ENCODE data around the gene HOXA1. TPM values are rescaled to one million over a fixed set of nuclear protein-coding genes. Genes with fewer than 3 reads are reported as not detected.

The HOXA1 gene
- total RNA-seq, 1 experiment from 2014 or later = 1.4 TPM

- ChIA-PET POLR2A (ENCODE audit: unreplicated experiment) (interaction anchor here (0.6 to 0.7 kb wide), 3 partner anchors 9 to 26 kb away, joined by 3 to 5 read pairs (median 4); no protein-coding TSS in a partner anchor), CTCF (no interaction called here)
- DNase-seq (no peak), ATAC-seq (peak; percentile 65)
- H3K27me3 ChIP-seq (ENCODE audit: low read length) = no peaks in the 10 kb centered on the region
- no peaks in the 10 kb centered on the region; the same call in 1 of the 2 replicates for H3K36me3 ChIP-seq (ENCODE audit: low read depth, low read length)
- peaks cover 24% of the 10 kb centered on the region; the same call in 1 of the 2 replicates for H3K79me2 ChIP-seq (ENCODE audit: low read length)
- 0 out of 2 replicates have a peak overlapping the region, but pooled peaks have one; percentile 1 for H2AFZ ChIP-seq (ENCODE audit: low read length)
- TF ChIP-seq CTCF (conservative IDR thresholded peaks at IDR 0.05; ENCODE audit: low read depth, low read length) = no peak
- TF ChIP-seq EZH2phosphoT487 (IDR thresholded peaks at IDR 0.05; ENCODE audit: borderline replicate concordance, low read length) = no peak
- no peak for TF ChIP-seq EZH2 (IDR thresholded peaks at IDR 0.05; ENCODE audit: low read length, unreplicated experiment)
- H3K9me2 ChIP-seq (replicated peaks; ENCODE audit: low read length) = no peaks in the 10 kb centered on the region
- H4K20me1 ChIP-seq (ENCODE audit: low read length) = no peaks in the 10 kb centered on the region
- peak overlapping the region; percentile 51 for H3K9ac ChIP-seq (ENCODE audit: low read length)
- peak overlapping the region; percentile 45 for H3K4me3 ChIP-seq (ENCODE audit: low read length)
- peak overlapping the region; percentile 38 for H3K4me2 ChIP-seq (ENCODE audit: low read length)
- BruUV-seq (replicated peaks) = TSS peak; percentile 36
- H3K27ac ChIP-seq (ENCODE audit: low read length) = no peak overlapping the region
- intact Hi-C loops (cut with micrococcal nuclease) = no loop called here
- no peaks in the 10 kb centered on the region for H3F3A ChIP-seq (ENCODE audit: low read length, unreplicated experiment)
- H3K4me1 ChIP-seq (ENCODE audit: insufficient read depth, low read length) = no peaks in the 10 kb centered on the region
- no peaks in the 10 kb centered on the region for H3K9me3 ChIP-seq (ENCODE audit: low read length)
These were observed 26.5 kb upstream of the HOXA1 start for GRCh38 chr7:27122077-27122910.

GRCh38 chr7:27121684-27122076, 25.9 kb upstream of the HOXA1 start:
- no peaks in the 10 kb centered on the region for H3K27me3 ChIP-seq (ENCODE audit: low read length)
- POLR2A ChIA-PET (ENCODE audit: unreplicated experiment) = no interaction called here
- ATAC-seq (no peak), DNase-seq (no peak)
- no peak overlapping the region for H3K27ac ChIP-seq (ENCODE audit: low read length)
- no peaks in the 10 kb centered on the region for H4K20me1 ChIP-seq (ENCODE audit: low read length)
- H3K4me3 ChIP-seq (ENCODE audit: low read length) = peak overlapping the region; percentile 45
- no peak overlapping the region for H2AFZ ChIP-seq (ENCODE audit: low read length)
- peaks cover 30% of the 10 kb centered on the region for H3K79me2 ChIP-seq (ENCODE audit: low read length)
- H3K9ac ChIP-seq (ENCODE audit: low read length) = peak overlapping the region; percentile 51
- BruUV-seq (replicated peaks) = no TSS peak
- H3K4me1 ChIP-seq (ENCODE audit: insufficient read depth, low read length) = peaks cover 2% of the 10 kb centered on the region
- no peaks in the 10 kb centered on the region for H3F3A ChIP-seq (ENCODE audit: low read length, unreplicated experiment)
- no peaks in the 10 kb centered on the region for H3K9me2 ChIP-seq (replicated peaks; ENCODE audit: low read length)
- H3K4me2 ChIP-seq (ENCODE audit: low read length) = peak overlapping the region; percentile 38
- no peak for TF ChIP-seq CTCF (conservative IDR thresholded peaks at IDR 0.05; ENCODE audit: low read depth, low read length)
- no peak for TF ChIP-seq EZH2phosphoT487 (IDR thresholded peaks at IDR 0.05; ENCODE audit: borderline replicate concordance, low read length)
- TF ChIP-seq EZH2 (IDR thresholded peaks at IDR 0.05; ENCODE audit: low read length, unreplicated experiment) = no peak
- H3K9me3 ChIP-seq (ENCODE audit: low read length) = no peaks in the 10 kb centered on the region
- CTCF ChIA-PET = no interaction called here
- H3K36me3 ChIP-seq (ENCODE audit: low read depth, low read length) = no peaks in the 10 kb centered on the region; the same call in 1 of the 2 replicates
- intact Hi-C loops (cut with micrococcal nuclease) = no loop called here

GRCh38 chr7:27119412-27119911, 23.7 kb upstream of the HOXA1 start:
- DNase-seq = no peak
- H4K20me1 ChIP-seq (ENCODE audit: low read length) = no peaks in the 10 kb centered on the region
- no peak for TF ChIP-seq EZH2phosphoT487 (IDR thresholded peaks at IDR 0.05; ENCODE audit: borderline replicate concordance, low read length)
- TF ChIP-seq EZH2 (IDR thresholded peaks at IDR 0.05; ENCODE audit: low read length, unreplicated experiment) = no peak
- no peak for TF ChIP-seq CTCF (conservative IDR thresholded peaks at IDR 0.05; ENCODE audit: low read depth, low read length)
- no peak overlapping the region for H3K27ac ChIP-seq (ENCODE audit: low read length)
- peaks cover 3% of the 10 kb centered on the region for H3F3A ChIP-seq (ENCODE audit: low read length, unreplicated experiment)
- no peak overlapping the region for H2AFZ ChIP-seq (ENCODE audit: low read length)
- peaks cover 49% of the 10 kb centered on the region for H3K79me2 ChIP-seq (ENCODE audit: low read length)
- no peak overlapping the region for H3K9ac ChIP-seq (ENCODE audit: low read length)
- H3K9me2 ChIP-seq (replicated peaks; ENCODE audit: low read length) = no peaks in the 10 kb centered on the region
- no peak overlapping the region for H3K4me3 ChIP-seq (ENCODE audit: low read length)
- H3K27me3 ChIP-seq (ENCODE audit: low read length) = no peaks in the 10 kb centered on the region
- H3K9me3 ChIP-seq (ENCODE audit: low read length) = no peaks in the 10 kb centered on the region
- intact Hi-C loops (cut with micrococcal nuclease) = no loop called here
- CTCF ChIA-PET = no interaction called here
- ATAC-seq = no peak
- H3K4me1 ChIP-seq (ENCODE audit: insufficient read depth, low read length) = peaks cover 20% of the 10 kb centered on the region
- POLR2A ChIA-PET (ENCODE audit: unreplicated experiment) = interaction anchor here (0.5 kb wide), 1 partner anchor 21 kb away, joined by 4 read pairs; no protein-coding TSS in a partner anchor
- no peak overlapping the region for H3K4me2 ChIP-seq (ENCODE audit: low read length)
- no peaks in the 10 kb centered on the region; the same call in 1 of the 2 replicates for H3K36me3 ChIP-seq (ENCODE audit: low read depth, low read length)
- no TSS peak for BruUV-seq (replicated peaks)

Data from PC-3 (cell line).